ENCODE data around the gene ARHGAP28. TPM values are rescaled to one million over a fixed set of nuclear protein-coding genes. Genes with fewer than 3 reads are reported as not detected.

The ARHGAP28 gene
- total RNA-seq, 1 donor = 11.9 TPM

- no peak for TF ChIP-seq CTCF (IDR thresholded peaks at IDR 0.05; ENCODE audit: insufficient read depth, low read length)
- no peak for DNase-seq (ENCODE audit: low read depth)
- no peak overlapping the region for H3K4me3 ChIP-seq (ENCODE audit: low read depth, low read length)
These were observed 55.9 kb downstream of the ARHGAP28 start for GRCh38 chr18:6785411-6785810.

- no peak for TF ChIP-seq CTCF (IDR thresholded peaks at IDR 0.05; ENCODE audit: insufficient read depth, low read length)
- DNase-seq (ENCODE audit: low read depth) = no peak
These were observed 62.9 kb downstream of the ARHGAP28 start for GRCh38 chr18:6792391-6792790.

GRCh38 chr18:6793455-6793854 lies 63.9 kb downstream of the ARHGAP28 start:
- no peak overlapping the region for H3K4me3 ChIP-seq (ENCODE audit: low read depth, low read length)
- no peak for TF ChIP-seq CTCF (IDR thresholded peaks at IDR 0.05; ENCODE audit: insufficient read depth, low read length)
- no peak for DNase-seq (ENCODE audit: low read depth)

More at GRCh38 chr18:6792391-6792790, 62.9 kb downstream of the ARHGAP28 start:
- no peak overlapping the region for H3K4me3 ChIP-seq (ENCODE audit: low read depth, low read length)

- no peak for DNase-seq (ENCODE audit: low read depth)
- TF ChIP-seq CTCF (IDR thresholded peaks at IDR 0.05; ENCODE audit: insufficient read depth, low read length) = no peak
- no peak overlapping the region for H3K4me3 ChIP-seq (ENCODE audit: low read depth, low read length)
These were observed 64.5 kb downstream of the ARHGAP28 start for GRCh38 chr18:6793986-6794385.

- DNase-seq (ENCODE audit: low read depth) = no peak
- no peak overlapping the region for H3K4me3 ChIP-seq (ENCODE audit: low read depth, low read length)
- TF ChIP-seq CTCF (IDR thresholded peaks at IDR 0.05; ENCODE audit: insufficient read depth, low read length) = no peak
These were observed 65.8 kb downstream of the ARHGAP28 start for GRCh38 chr18:6795307-6795706.

- DNase-seq (ENCODE audit: low read depth) = no peak
- TF ChIP-seq CTCF (IDR thresholded peaks at IDR 0.05; ENCODE audit: insufficient read depth, low read length) = no peak
These were observed 67.0 kb downstream of the ARHGAP28 start for GRCh38 chr18:6796511-6796910.

GRCh38 chr18:6797171-6797570 lies 67.7 kb downstream of the ARHGAP28 start:
- no peak for DNase-seq (ENCODE audit: low read depth)
- no peak for TF ChIP-seq CTCF (IDR thresholded peaks at IDR 0.05; ENCODE audit: insufficient read depth, low read length)
- H3K4me3 ChIP-seq (ENCODE audit: low read depth, low read length) = no peak overlapping the region

More at GRCh38 chr18:6796511-6796910, 67.0 kb downstream of the ARHGAP28 start:
- no peak overlapping the region for H3K4me3 ChIP-seq (ENCODE audit: low read depth, low read length)

All from fibroblast of the aortic adventitia (primary cell).